PC-3 (cell line): ENCODE measurements around the gene BSCL2.

Experiments
- EZH2 ChIP-seq: fragments of 300-600 bp; sonication (generic); IDR thresholded peaks from one replicate; pipeline ENCODE4 v1.6.1; 2017; ENCODE audit warnings: antibody characterized with exemption, mild to moderate bottlenecking, low read length; ENCODE audit not compliant: unreplicated experiment
- EZH2phosphoT487 ChIP-seq: fragments of 300-600 bp; sonication (generic); IDR thresholded peaks from 2 replicates; pipeline ENCODE4 v1.6.1; 2018; ENCODE audit warnings: mild to moderate bottlenecking, antibody characterized with exemption, low read length, borderline replicate concordance
- TF ChIP-seq, protein P1 (sequence below): fragments of 300-600 bp; sonication (generic); conservative IDR thresholded peaks from 2 replicates; pipeline ENCODE4 v1.5.1; 2017; ENCODE audit warnings: antibody characterized with exemption, low read depth, mild to moderate bottlenecking, low read length

- TF ChIP-seq, protein P1, sequence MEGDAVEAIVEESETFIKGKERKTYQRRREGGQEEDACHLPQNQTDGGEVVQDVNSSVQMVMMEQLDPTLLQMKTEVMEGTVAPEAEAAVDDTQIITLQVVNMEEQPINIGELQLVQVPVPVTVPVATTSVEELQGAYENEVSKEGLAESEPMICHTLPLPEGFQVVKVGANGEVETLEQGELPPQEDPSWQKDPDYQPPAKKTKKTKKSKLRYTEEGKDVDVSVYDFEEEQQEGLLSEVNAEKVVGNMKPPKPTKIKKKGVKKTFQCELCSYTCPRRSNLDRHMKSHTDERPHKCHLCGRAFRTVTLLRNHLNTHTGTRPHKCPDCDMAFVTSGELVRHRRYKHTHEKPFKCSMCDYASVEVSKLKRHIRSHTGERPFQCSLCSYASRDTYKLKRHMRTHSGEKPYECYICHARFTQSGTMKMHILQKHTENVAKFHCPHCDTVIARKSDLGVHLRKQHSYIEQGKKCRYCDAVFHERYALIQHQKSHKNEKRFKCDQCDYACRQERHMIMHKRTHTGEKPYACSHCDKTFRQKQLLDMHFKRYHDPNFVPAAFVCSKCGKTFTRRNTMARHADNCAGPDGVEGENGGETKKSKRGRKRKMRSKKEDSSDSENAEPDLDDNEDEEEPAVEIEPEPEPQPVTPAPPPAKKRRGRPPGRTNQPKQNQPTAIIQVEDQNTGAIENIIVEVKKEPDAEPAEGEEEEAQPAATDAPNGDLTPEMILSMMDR, result no peak
- no peak for TF ChIP-seq EZH2
- TF ChIP-seq EZH2phosphoT487, result no peak
Measured at GRCh38 chr11:62645671-62645945, 61.6 kb downstream of the BSCL2 start.
